Endothelial cell of umbilical vein (primary cell): ENCODE data around the gene KRTAP22-1.

Experiments used
- CTCF ChIP-seq, 2 donors: IDR thresholded peaks; 1 replicate in 1 of 2; 2 replicates in 1 of 2; pipeline ENCODE4 v1.5.1; 2011; ENCODE audit warnings: low read length in 2 of 2, mild to moderate bottlenecking in 2 of 2, moderate library complexity in 2 of 2, control low read depth in 1 of 2, inconsistent platforms in 1 of 2, low read depth in 1 of 2; ENCODE audit not compliant: insufficient read depth in 1 of 2; ENCODE audit errors: extremely low read depth in 1 of 2
- EZH2 ChIP-seq: IDR thresholded peaks from 2 replicates; pipeline ENCODE4 v1.6.1; 2012; ENCODE audit warnings: borderline replicate concordance, low read depth, mild to moderate bottlenecking, moderate library complexity, low read length, inconsistent platforms; ENCODE audit not compliant: severe bottlenecking
- GATA2 ChIP-seq: IDR thresholded peaks from 2 replicates; pipeline ENCODE4 v1.7.0; 2011; ENCODE audit warnings: low read depth, mild to moderate bottlenecking, moderate library complexity, mixed read lengths, low read length; ENCODE audit not compliant: insufficient read length, insufficient read depth
- JUN ChIP-seq: IDR thresholded peaks from 2 replicates; pipeline ENCODE4 v1.6.1; 2011; ENCODE audit warnings: borderline replicate concordance, low read depth; ENCODE audit not compliant: insufficient read length, insufficient read depth
- MAX ChIP-seq: IDR thresholded peaks from 2 replicates; pipeline ENCODE4 v1.6.1; 2011; ENCODE audit not compliant: insufficient read depth, insufficient read length
- MYC ChIP-seq: IDR thresholded peaks from one replicate; pipeline ENCODE4 v1.6.1; 2011; ENCODE audit warnings: mild to moderate bottlenecking, low read depth, low read length
- POLR2A ChIP-seq: IDR thresholded peaks from 2 replicates; pipeline ENCODE4 v1.6.1; 2012; ENCODE audit warnings: low read depth, mild to moderate bottlenecking, control low read depth, low read length
- POLR2AphosphoS5 ChIP-seq: IDR thresholded peaks from 2 replicates; pipeline ENCODE4 v1.6.1; 2012; ENCODE audit warnings: low read depth, mild to moderate bottlenecking, control low read depth, low read length, moderate library complexity; ENCODE audit not compliant: insufficient read depth

GRCh38 chr21:30629200-30629599 is 28.3 kb downstream of the KRTAP22-1 start:
- TF ChIP-seq GATA2 (no peak), MAX (no peak), CTCF (IDR thresholded peaks at IDR 0.05; ENCODE audit: extremely low read depth in 1 of 2, insufficient read depth in 1 of 2, low read depth in 1 of 2, low read length in 2 of 2) (no peak), POLR2A (no peak), POLR2AphosphoS5 (no peak), JUN (no peak), MYC (no peak), EZH2 (no peak)
